ENCODE results near the gene CRP.
"Not testable (repeated sequence)": the region's sequence is repeated elsewhere in the genome, so short reads cannot be mapped to it uniquely, and the experiment has no call there.

Gene CRP, protein sequence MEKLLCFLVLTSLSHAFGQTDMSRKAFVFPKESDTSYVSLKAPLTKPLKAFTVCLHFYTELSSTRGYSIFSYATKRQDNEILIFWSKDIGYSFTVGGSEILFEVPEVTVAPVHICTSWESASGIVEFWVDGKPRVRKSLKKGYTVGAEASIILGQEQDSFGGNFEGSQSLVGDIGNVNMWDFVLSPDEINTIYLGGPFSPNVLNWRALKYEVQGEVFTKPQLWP

DNA sequence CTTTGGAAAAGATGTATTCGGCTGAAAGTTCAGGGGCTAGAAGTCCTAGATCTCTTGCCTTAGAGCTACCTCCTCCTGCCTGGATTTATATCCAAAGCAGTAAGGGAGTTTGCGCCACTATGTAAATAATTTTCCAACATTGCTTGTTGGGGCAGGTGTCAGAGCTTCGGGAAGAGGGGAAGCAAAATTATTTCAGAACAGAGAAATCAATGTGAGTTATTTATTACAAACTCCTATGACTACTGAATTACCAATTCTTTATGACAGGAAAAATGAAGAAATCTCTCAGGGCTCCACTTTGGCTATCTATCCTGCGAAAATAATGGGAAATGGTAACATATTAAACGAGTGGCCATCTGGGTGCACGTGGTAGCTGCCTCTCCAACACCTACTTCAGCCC is at the start of gene CRP:
CRP (minus strand) TSS at position 61 of the 400 bp plus-strand sequence. CDS start 104 bp downstream, outside the sequence.
- no peak for DNase-seq (ENCODE audit: low read depth)

DNA sequence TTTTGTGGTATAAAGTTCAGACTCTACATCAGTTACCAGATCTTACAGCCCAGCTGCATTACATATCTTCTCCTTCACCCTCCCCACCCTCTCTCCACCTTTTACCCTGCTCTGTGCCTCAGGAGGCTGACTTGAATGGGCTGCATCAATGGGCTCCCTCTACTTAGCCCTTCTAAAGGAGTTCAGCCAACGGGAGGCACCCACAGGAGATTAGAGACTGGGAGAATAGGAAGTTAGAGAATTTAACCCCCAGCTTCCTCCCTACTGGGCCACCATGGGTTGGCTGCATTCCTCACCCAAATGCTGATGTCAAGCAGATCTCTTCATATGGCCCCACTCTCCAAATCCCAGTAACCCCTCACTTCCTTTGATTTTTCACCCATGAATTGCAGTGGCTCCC is 49.3 kb upstream of the CRP start:
- DNase-seq (ENCODE audit: low read depth), result no peak

DNA sequence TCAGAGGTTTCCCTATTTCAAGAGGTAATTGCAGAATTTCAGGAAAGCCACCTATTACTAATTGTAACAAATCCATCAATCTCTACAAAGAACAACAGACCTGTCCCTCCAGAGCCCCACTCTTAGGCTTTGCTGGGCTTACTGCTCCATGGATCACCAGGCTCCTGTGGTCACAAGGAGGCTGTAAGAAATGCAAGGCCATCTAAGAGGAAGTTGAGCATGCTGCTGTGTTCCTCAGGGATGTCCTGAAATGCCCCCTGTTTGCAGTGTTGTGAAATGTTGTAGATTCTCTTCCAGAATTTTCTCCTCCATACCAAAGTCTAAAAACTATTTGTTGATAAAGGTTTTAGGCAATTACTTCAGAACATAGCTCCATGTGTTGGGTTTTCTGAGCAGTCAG is 42.0 kb upstream of the CRP start:
- no peak for DNase-seq (ENCODE audit: low read depth)

DNA sequence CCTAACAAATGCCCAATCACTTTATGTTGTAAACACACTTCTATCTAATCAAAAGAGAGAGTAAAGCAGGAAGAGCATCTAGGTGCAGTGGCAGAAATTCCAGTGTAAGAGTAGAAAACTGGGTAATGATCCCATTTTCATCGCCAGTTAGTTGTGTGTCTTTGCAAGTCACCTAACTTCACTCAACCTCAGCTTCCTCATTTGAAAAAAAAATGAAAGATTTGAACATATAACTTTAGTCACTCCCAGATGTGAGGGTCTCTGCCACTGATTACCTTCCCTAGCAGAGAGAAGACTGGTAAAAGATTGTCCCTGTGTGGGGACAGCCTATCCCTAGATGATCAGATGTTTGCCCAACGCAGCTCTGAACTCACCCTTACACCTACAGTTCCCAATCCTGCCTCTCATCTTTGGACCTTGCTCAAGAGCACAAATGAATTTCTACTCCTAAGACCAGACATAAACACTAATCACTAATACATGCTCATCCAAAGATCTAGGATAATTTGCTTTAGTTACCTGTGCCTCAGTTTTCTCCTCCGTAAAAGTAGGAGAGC is 41.1 kb upstream of the CRP start:
- no peak for DNase-seq (ENCODE audit: low read depth)

DNA sequence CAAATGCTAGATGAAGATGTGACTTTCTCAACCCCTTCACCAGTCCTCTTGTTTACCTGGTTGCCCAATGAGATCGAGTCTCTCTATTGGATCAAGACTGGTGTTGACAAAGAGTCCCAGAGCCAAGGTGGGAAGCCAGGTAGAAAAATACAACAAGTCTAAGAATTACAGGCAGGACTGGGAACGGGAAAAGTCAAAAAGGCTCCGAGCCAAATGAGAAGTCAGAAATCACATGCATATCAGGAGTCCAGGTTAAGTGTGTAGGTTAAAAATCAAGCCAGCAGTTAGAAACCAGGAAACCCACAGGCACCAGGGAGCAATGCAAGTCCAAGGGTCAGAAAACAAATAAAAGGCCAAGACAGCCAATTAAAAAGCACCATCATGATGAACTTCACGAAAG is 39.0 kb upstream of the CRP start:
- no peak for DNase-seq (ENCODE audit: low read depth)

DNA sequence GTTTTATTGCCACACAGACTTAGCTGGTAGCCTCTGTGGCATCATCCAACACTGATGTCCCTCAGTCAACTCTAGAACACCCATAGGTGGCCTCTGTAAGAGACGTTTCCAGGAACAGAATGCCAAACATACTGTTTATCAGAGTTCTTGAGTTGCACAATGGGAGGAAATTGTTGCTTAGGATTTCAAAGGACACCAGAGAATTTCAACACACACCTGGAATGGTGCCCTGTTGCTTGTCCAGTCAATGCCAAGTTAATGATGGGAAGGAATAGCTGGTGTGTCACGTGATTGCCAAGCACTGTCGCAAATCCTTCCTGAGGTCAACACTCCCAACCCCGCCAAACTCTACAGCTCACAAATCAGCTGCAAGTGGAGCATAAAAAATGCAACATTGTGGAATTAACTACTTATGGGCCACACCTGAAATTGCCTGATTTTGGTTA is 37.8 kb upstream of the CRP start:
- DNase-seq (ENCODE audit: low read depth), result peak; percentile 41

DNA sequence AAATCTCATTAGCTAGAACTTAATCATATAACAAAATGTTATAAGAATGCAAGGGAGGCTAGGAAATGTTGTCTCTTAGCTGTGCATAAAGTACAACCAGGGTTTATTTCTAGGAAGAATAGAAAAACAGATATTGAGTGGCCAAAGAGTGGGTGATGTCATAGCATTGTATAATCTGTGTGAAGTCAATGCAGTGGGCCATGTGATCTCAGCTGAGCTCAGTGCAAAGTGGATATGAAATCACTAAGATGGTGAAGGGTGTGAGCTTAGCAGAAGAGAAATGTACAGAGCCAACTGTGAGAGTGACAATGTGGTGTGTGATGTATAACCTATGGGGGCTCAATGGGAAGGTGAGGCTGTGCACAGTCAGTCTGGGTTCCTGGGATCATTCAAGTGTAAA is 36.6 kb upstream of the CRP start:
- DNase-seq (ENCODE audit: low read depth), result no peak

DNA sequence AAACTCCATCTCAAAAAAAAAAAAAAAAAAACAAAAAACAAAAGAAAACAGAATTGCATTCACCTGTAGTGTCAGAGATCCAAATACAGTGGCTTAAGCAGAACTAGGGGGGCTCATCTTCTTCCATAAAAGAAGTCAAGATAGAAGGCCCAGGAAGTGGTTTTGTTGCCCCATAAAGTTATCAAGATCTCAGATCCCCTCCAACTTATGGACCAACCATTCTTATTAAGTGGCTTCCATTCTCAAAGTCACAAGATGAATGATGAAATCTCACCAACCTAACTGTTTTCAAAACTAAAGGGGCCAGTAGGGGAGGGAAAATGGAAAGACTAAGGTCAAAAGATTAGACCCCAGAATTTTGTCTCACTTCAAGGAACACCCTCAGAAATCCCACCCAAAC is 36.2 kb upstream of the CRP start:
- DNase-seq (ENCODE audit: low read depth), result no peak

DNA sequence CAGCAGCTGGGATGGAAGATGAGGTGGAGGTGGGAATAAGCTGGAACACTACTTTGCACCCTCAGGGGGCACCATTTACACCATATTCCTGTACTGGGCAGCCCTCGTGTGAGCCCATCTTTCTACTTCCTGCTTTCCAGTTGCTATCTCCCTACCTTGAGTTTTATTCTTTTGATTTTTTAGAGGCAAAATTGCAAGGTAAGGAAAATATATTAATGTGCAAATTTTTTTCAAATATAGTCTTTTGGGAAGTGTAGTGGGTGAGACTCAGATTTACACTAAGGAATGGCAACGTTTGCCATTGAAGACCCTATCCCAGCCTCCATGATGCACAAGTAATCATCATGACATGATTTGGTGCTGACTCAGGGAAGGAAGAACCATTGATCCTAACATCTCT is 35.2 kb upstream of the CRP start:
- no peak for DNase-seq (ENCODE audit: low read depth)

DNA sequence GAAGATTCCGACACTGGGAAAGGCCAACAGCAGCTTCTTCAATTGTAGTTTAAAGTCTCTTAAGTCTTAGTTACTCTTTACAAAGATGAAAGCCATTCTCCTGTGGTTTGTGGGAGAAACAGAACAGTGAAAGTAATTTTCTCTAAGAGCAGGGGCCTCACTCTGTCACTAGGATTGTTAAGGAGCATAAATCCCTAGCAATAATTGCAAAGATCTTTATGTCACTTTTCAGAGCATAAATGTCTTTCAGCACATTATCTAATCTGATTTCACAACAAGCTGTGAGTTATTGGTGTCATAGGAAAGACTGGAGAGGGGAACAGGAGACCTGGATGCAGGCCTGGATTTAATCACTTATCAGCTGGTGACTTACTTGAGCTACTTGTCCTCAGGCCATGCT is 34.0 kb upstream of the CRP start:
- no peak for DNase-seq (ENCODE audit: low read depth)

DNA sequence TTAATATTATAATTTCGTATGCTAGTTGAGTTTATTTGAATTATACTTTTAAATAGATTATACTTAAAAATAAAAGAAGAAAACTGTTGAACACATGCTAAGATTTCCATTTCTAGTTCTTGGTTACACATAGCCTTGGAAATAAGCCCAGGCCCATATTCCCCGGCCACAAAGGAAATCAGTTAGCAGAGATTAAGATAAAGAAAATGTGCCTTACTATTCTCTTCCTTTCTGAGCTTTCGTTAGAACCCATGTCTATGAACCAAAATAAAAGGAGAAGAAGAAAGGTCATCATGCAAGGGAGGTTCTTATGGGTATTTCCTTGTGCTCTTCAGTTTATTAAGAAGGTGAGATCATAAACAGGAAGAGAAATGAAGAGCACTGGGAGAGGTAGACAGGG is 32.3 kb upstream of the CRP start:
- DNase-seq (ENCODE audit: low read depth), result peak; percentile 1

DNA sequence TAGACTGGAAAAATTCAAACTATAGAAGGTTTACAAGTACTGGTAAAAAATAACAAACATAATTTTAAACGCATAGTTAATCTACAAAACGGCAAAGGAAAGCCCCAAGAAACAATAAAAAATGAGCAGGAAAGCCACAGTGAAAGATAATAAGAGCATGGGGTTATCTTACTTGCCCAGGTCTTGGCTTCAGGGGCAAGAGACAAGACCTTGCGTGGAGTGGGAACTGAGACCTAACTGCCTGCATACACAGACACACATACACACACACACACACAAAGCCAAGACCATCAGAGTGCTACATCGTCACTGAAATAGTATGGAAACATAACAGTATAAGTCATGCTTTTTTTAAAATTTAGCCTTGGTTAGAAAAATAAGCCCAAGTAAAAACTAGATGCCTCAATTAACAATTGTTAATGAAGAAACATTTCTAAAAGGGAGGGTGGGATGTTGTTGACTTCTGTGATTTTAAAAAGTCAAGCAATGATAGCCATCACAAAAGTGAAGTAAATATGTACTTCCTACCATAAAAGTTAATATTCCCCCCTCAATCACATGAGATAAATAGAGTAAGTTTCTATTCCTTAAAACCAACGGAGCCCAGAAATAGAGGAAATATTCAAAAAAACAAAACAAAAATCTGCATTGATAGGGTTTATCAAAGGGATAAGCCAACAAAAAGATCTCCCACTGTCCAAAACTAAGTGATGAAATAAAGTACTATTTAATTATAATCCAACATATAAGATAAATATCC is 29.4 kb upstream of the CRP start:
- no peak for DNase-seq (ENCODE audit: low read depth)

DNA sequence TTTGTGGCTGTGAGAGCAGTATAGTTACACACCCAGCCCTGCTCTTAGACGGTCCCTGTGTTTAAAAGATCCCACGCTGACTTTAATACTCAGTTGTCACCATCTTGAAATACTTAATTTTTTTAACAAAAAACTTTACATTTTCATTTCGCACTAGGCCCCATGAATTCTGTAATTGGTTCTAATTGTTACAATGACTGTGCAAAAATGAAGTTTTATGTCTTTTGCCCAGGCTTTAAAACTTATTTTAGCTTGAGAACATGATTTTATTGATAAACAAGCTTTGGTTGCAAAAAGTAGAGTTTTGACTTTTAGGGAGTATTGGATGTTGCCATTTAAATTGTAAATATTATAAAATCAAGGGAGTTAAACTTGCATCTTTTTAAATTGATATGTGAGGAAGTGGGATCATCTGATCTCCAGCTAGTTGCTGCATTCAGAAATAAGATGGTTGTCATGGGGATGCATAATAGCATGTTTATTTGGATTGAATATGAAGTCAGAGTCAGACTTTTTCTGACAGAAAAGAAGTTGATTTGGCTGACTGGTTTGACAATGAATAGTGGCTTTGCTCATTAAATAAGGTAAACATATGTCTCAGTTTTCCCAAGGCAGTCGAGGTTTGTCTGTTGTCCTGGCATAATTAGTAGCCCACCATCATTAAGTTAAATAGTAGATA is 23.0 kb upstream of the CRP start:
- no peak for DNase-seq (ENCODE audit: low read depth)

DNA sequence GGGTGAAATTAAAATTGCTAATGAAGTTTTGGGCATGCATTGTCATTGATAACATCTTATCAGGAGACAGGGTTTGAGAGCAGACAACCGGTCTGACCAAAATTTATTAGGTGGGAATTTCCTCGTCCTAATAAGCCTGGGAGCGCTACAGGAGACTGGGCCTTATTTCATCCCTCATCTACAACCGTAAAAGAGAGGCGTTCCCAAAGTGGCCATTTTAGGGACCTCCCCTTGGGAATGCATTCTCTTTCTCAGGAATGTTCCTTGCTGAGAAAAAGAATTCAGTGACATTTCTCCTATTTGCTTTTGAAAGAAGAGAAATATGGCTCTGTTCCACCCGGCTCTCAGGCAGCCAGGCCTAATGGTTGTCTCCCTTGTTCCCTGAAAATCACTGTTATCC is 8.8 kb upstream of the CRP start:
- not testable (repeated sequence) for DNase-seq (ENCODE audit: low read depth)

DNA sequence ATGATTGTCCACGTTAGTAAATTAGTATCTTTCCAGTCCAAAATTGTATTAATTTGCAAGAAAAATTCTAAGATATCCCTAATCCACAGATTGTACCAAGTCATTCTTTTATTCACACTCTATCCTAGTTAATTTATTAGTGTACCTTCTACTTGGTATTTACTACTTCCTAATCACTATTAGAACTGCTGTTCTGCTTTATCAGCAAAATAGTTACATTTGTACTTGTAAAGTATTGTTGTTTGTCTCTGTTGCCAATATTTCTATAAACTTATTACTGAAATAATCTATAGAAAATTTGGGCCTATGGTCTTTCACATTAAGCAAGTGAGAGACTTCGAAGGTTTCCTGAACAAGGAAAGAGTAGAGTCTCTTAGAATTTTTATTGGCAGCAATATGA is 5.6 kb upstream of the CRP start:
- DNase-seq (ENCODE audit: low read depth), result no peak

DNA sequence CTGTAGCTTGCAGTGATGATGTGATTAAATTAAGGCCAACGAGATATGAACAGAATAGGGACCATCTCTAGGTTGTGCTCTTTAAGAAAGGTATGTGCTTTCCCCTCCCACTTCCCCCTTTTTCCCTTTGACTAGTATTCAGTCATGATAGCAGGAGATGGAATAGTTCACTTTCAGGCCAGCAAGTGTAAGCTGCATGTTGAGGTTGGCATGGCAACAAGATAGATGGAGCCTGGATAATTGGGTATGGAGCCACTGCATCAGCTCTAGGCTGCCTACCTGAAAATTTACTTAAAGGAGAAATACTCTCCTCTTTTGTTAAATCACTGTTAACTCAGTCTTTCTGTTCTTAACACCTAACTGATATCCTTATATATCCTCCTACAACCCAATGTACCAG is 1.5 kb upstream of the CRP start:
- DNase-seq (ENCODE audit: low read depth), result no peak

DNA sequence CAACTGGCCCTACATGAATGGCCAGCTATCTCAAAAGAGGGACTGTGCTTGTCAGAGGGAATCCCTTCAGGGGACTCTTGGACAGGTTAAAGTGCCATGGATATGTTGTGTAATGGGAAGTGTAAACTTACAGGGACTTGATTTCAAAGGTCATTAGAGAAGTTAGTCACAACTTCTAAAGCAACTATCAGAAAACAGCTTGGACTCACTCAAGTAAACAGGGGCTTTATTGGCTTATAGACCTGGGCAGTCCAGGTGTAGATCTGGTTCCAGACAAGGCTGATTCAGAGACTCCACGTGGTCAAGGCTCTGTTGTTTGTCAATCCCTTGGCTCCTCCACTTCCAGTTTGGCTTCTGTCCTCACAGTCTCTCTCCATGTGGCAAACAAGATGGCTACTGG is 2.3 kb downstream of the CRP start:
- DNase-seq (ENCODE audit: low read depth), result no peak

DNA sequence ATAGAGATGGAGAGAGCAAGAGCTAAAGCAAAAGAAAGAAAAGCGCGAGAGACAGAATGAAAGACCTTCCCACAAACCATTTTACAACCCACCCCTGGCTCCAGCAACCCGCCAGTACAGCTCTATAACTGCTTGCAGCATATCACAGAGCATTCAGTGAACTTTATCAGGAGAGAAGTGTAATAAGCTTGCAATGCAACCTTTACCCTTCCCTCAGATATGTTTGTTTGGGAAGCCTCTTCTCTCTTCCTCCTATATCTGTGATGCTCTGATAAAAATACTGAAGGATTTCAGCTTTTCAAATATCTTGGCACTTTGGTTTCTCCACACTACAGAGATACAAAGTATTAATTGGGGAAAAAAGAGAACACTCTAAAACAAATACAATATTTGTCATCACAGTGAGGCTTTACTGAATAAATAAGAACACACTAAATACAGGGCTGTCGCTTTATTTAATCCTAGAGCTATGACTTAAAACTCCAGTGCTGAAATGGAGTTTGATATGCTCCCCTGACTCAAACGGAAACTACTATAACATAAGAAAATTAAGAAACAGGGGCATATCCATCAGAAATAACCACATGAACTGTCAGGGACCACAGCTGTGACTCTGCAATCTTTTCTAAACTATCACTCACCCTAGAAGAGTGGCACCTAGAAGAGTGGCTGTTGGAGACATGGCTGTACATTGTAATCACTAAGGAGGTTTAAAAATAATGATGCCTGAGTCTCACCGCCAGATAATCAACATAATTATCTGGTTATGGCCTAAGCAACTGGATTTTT is 6.7 kb downstream of the CRP start:
- DNase-seq (ENCODE audit: low read depth), result no peak

DNA sequence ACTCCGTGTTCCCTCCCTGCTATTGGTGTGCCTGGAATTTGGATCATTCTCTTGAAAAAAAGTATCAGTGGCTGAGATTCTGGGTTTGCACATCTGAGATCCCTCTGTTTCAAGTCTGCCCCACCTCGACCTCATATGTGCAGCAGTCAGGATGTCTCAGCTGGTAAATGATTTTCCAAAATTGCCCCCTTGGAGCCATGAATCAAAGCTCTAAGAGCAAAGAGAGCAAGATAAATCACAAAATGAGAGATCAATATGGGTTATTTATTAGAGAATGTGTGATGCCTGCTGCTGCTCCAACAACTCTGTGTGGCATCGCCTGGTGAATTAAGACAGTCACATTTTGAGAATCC is 8.5 kb downstream of the CRP start:
- no peak for DNase-seq (ENCODE audit: low read depth)

DNA sequence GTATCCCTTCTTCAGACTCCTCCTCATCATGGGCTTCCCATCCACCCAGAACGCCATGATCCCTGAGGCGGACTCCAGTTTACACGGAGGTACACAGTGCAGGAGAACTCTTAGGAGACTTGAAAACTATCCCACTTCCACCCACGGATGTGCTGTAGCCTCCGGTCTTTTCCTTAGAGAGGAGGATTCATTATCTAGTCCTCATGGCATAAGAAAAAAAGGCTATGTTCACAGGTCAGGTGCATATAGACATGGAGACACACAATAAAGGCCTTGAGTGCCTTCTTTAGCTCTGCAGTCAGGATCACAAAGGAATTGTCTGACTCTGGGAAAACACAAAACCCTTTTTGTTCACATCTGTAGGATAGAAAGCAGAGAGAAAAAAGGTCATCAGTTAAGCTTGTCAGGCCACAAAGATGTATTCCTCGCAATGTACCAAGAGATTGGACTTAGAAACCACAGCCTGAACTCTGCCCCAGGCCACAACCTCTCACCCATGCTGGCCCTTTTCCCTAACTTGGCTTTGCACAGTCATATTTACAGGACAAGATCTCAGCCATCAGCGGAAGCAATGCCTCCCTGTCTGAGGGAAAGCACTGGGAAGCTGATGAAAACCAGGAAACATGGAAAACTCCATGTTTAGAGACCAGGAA is 9.0 kb downstream of the CRP start:
- DNase-seq (ENCODE audit: low read depth), result no peak

DNA sequence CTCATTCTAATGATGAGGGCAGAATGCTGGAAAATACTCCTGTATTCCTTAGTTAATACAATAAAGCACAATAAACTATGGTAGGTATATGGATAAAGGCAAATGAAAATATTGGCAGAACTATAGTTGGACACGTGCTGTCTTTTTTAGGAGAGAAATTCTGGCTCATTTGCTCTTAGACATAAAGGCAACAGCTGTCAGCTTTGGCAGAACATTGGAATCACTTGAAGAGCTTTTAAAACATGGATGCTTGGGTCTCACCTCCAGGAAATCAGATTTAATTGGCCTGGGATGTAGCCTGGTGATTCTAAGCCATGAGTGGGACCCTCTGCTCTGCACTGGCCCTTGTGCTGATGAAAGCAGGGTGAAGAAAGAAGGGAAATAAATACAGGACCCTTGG is 9.9 kb downstream of the CRP start:
- DNase-seq (ENCODE audit: low read depth), result no peak

DNA sequence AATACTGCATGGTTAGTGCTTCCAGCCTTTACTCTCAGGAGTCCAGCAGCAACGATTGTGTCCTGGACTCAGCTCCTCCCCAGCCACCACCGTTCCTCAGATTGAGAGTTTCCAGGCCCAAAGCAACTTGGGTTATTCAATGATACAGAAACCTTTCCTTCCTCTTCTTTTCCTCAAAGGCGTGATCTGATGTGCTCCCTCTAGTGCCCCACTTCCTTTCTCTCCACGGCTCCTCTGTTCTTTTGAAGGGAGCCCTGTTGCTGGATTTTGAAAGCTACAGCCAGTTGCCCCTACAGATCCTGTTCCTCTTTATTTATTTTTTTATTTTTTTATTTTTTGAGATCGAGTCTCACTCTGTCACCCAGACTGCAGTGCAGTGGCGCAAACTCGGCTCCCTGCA is 14.1 kb downstream of the CRP start:
- no peak for DNase-seq (ENCODE audit: low read depth)
